GM21786 (cell line): Measurements from ENCODE around the gene PAX5.
"Not testable (repeated sequence)": the region's sequence is repeated elsewhere in the genome, so short reads cannot be mapped to it uniquely, and the experiment has no call there.

Experiments used
- ATAC-seq: cut with Tn5 transposase; IDR thresholded peaks from one replicate; pipeline ENCODE4 v1.9.1; 2021; ENCODE audit not compliant: unreplicated experiment

PAX5 gene

GRCh38 chr9:37033682-37034304, at the start of gene PAX5:
TSS of gene PAX5 (minus strand) at chr9:37034268. CDS start at chr9:37034031, 237 bp downstream.
- no peak for ATAC-seq

- no peak for ATAC-seq
Measured at GRCh38 chr9:37083654-37084053, 49.6 kb upstream of the PAX5 start.

GRCh38 chr9:37082214-37082765, 48.2 kb upstream of the PAX5 start:
- ATAC-seq, result no peak

GRCh38 chr9:37081507-37081906, 47.4 kb upstream of the PAX5 start:
- ATAC-seq, result not testable (repeated sequence)

- peak; percentile 11 for ATAC-seq
Measured at GRCh38 chr9:37080165-37080628, 46.1 kb upstream of the PAX5 start.

GRCh38 chr9:37079370-37080164, 45.5 kb upstream of the PAX5 start:
- ATAC-seq, result peak; percentile 84

- ATAC-seq, result peak; percentile 42
Measured at GRCh38 chr9:37074790-37075189, 40.7 kb upstream of the PAX5 start.

GRCh38 chr9:37066139-37066725, 32.2 kb upstream of the PAX5 start:
- peak; percentile 92 for ATAC-seq

GRCh38 chr9:37062336-37062735, 28.3 kb upstream of the PAX5 start:
- no peak for ATAC-seq

GRCh38 chr9:37061768-37062167, 27.7 kb upstream of the PAX5 start:
- ATAC-seq, result no peak

GRCh38 chr9:37060833-37061232, 26.8 kb upstream of the PAX5 start:
- ATAC-seq, result no peak

GRCh38 chr9:37056046-37056920, 22.2 kb upstream of the PAX5 start:
- no peak for ATAC-seq

GRCh38 chr9:37054363-37054720, 20.3 kb upstream of the PAX5 start:
- not testable (repeated sequence) for ATAC-seq

- ATAC-seq, result no peak
Measured at GRCh38 chr9:37053684-37054362, 19.8 kb upstream of the PAX5 start.

GRCh38 chr9:37046683-37047082, 12.6 kb upstream of the PAX5 start:
- ATAC-seq, result no peak

- no peak for ATAC-seq
Measured at GRCh38 chr9:37042421-37042820, 8.4 kb upstream of the PAX5 start.

- ATAC-seq, result no peak
Measured at GRCh38 chr9:37040508-37041127, 6.5 kb upstream of the PAX5 start.

GRCh38 chr9:37038943-37039464, 4.9 kb upstream of the PAX5 start:
- ATAC-seq, result no peak

- ATAC-seq, result no peak
Measured at GRCh38 chr9:37038302-37038942, 4.4 kb upstream of the PAX5 start.
